ENCODE results near the gene SH3RF3. TPM values are rescaled to one million over a fixed set of nuclear protein-coding genes. Genes with fewer than 3 reads are reported as not detected.

SH3RF3 gene
- total RNA-seq, 1 donor from 2014 or later = 0.28 TPM

GRCh38 chr2:109475531-109476210 lies 346.7 kb downstream of the SH3RF3 start:
- no peaks in the 10 kb centered on the region for H4K20me1 ChIP-seq (ENCODE audit: low read depth)
- H3K27ac Mint-ChIP-seq = no peak overlapping the region

GRCh38 chr2:109476641-109477441 lies 347.8 kb downstream of the SH3RF3 start:
- Histone ChIP-seq H3K4me2 (no peak overlapping the region), H3K4me3 (no peak overlapping the region), H3K27ac (no peak overlapping the region), H3K79me2 (ENCODE audit: low read depth) (no peaks in the 10 kb centered on the region), H2AFZ (replicated peaks) (no peak overlapping the region), H3K36me3 (no peaks in the 10 kb centered on the region), H3F3A (ENCODE audit: low read depth) (no peaks in the 10 kb centered on the region), H4K20me1 (ENCODE audit: low read depth) (no peaks in the 10 kb centered on the region), H3K9me3 (ENCODE audit: low read depth) (no peaks in the 10 kb centered on the region), H3K27me3 (no peaks in the 10 kb centered on the region), H3K9ac (no peak overlapping the region), H3K4me1 (peaks cover 9% of the 10 kb centered on the region)
- no peak for DNase-seq (ENCODE audit: low spot score)
- no peaks in the 10 kb centered on the region for H3K36me3 Mint-ChIP-seq
- peaks cover 33% of the 10 kb centered on the region for H3K4me1 Mint-ChIP-seq
- no peak for TF ChIP-seq EZH2 (IDR thresholded peaks at IDR 0.05)
- H3K9me3 Mint-ChIP-seq = no peaks in the 10 kb centered on the region
- H3K4me3 Mint-ChIP-seq = no peak overlapping the region
- H3K27me3 Mint-ChIP-seq (ENCODE audit: insufficient read depth, low read depth) = peaks cover 3% of the 10 kb centered on the region
- H3K27ac Mint-ChIP-seq = peak overlapping the region; percentile 47

More at GRCh38 chr2:109475531-109476210, 346.7 kb downstream of the SH3RF3 start:
- no peaks in the 10 kb centered on the region for H3K9me3 Mint-ChIP-seq
- no peak overlapping the region for H2AFZ ChIP-seq (replicated peaks)
- H3K9ac ChIP-seq = no peak overlapping the region
- no peaks in the 10 kb centered on the region for H3F3A ChIP-seq (ENCODE audit: low read depth)
- H3K9me3 ChIP-seq (ENCODE audit: low read depth) = no peaks in the 10 kb centered on the region
- TF ChIP-seq, protein P1, sequence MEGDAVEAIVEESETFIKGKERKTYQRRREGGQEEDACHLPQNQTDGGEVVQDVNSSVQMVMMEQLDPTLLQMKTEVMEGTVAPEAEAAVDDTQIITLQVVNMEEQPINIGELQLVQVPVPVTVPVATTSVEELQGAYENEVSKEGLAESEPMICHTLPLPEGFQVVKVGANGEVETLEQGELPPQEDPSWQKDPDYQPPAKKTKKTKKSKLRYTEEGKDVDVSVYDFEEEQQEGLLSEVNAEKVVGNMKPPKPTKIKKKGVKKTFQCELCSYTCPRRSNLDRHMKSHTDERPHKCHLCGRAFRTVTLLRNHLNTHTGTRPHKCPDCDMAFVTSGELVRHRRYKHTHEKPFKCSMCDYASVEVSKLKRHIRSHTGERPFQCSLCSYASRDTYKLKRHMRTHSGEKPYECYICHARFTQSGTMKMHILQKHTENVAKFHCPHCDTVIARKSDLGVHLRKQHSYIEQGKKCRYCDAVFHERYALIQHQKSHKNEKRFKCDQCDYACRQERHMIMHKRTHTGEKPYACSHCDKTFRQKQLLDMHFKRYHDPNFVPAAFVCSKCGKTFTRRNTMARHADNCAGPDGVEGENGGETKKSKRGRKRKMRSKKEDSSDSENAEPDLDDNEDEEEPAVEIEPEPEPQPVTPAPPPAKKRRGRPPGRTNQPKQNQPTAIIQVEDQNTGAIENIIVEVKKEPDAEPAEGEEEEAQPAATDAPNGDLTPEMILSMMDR (IDR thresholded peaks at IDR 0.05) = no peak
- no peak for TF ChIP-seq EZH2 (IDR thresholded peaks at IDR 0.05)
- no peak for TF ChIP-seq EZH2phosphoT487 (IDR thresholded peaks at IDR 0.05)
- peaks cover 3% of the 10 kb centered on the region for H3K27me3 Mint-ChIP-seq (ENCODE audit: insufficient read depth, low read depth)
- H3K36me3 ChIP-seq = no peaks in the 10 kb centered on the region
- peaks cover 28% of the 10 kb centered on the region for H3K4me1 Mint-ChIP-seq
- H3K36me3 Mint-ChIP-seq = no peaks in the 10 kb centered on the region
- peaks cover 9% of the 10 kb centered on the region for H3K4me1 ChIP-seq
- DNase-seq (ENCODE audit: low spot score) = no peak
- no peak overlapping the region for H3K27ac ChIP-seq
- no peak overlapping the region for H3K4me3 Mint-ChIP-seq
- no peaks in the 10 kb centered on the region for H3K79me2 ChIP-seq (ENCODE audit: low read depth)
- H3K4me3 ChIP-seq = no peak overlapping the region
- no peak overlapping the region for H3K4me2 ChIP-seq
- no peaks in the 10 kb centered on the region for H3K27me3 ChIP-seq

DNA sequence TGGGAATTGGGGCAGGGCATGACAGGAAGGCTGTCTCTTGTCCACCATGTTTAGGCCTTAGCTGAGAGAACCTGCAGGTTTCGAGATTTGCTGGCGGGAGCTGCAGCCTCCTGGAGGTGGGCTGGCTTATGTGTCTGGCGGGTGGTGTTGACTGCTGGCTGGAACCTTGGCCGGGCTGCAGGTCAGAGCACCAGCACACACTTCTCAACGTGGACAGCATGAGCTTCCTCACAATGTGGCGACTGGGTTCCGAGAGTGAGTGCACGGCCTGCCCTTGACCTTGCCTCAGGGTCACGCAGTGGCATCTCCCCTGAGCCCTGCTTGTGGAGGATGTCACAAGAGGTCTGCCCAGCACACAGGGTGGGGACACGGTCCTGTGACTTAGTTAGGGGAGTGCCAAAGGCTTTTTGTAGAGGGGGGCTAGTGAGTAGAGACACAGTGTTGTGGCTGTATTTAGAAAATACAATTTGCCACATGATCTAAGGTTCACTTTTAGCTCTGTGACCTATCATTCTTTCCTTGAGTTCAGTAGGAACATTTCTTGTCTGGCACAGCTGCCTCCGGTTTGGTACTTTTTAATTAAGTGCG lies 350.0 kb downstream of the SH3RF3 start:
- Histone ChIP-seq H3K79me2 (ENCODE audit: low read depth) (no peaks in the 10 kb centered on the region), H4K20me1 (ENCODE audit: low read depth) (no peaks in the 10 kb centered on the region), H3K27me3 (no peaks in the 10 kb centered on the region), H2AFZ (replicated peaks) (no peak overlapping the region), H3K9ac (no peak overlapping the region), H3K27ac (no peak overlapping the region), H3K4me1 (no peaks in the 10 kb centered on the region), H3K4me3 (no peak overlapping the region), H3K4me2 (no peak overlapping the region), H3K36me3 (no peaks in the 10 kb centered on the region), H3K9me3 (ENCODE audit: low read depth) (no peaks in the 10 kb centered on the region), H3F3A (ENCODE audit: low read depth) (no peaks in the 10 kb centered on the region)
- Mint-ChIP-seq H3K4me1 (peaks cover 35% of the 10 kb centered on the region), H3K27me3 (ENCODE audit: insufficient read depth, low read depth) (peaks cover 3% of the 10 kb centered on the region), H3K4me3 (no peak overlapping the region), H3K27ac (no peak overlapping the region), H3K36me3 (no peaks in the 10 kb centered on the region), H3K9me3 (no peaks in the 10 kb centered on the region)
- TF ChIP-seq EZH2 (IDR thresholded peaks at IDR 0.05) = no peak
- no peak for TF ChIP-seq EZH2phosphoT487 (IDR thresholded peaks at IDR 0.05)
- TF ChIP-seq, protein P1 (IDR thresholded peaks at IDR 0.05) = no peak
- DNase-seq (ENCODE audit: low spot score) = no peak
